Suppressor macrophage (primary cell): Measurements from ENCODE around the gene LOX.

ENCODE experiments used
- DNase-seq, 4 experiments: peaks; one replicate each; pipeline ENCODE4 v3.0.0-alpha.2; 2020 to 2022
- total RNA-seq, 17 experiments: gene quantifications; one replicate each; lab custom pipeline; 2026; ENCODE audit warnings: mixed read lengths in 6 of 17, inconsistent platforms in 3 of 17; lab: John Stamatoyannopoulos, UW

LOX gene
- 0 to 1.8 (median 0) reads per million in 17 experiments for total RNA-seq

- peak in 3 of 4 experiments; percentile 3 to 21 (median 9) for DNase-seq
These were observed at the start of gene LOX for GRCh38 chr5:122078116-122079110. Gene LOX (minus strand): TSS chr5:122078259. CDS start chr5:122077985, 274 bp downstream.

GRCh38 chr5:122126756-122127321 lies 48.8 kb upstream of the LOX start:
- no peak for DNase-seq

- DNase-seq = no peak
These were observed 48.2 kb upstream of the LOX start for GRCh38 chr5:122126177-122126755.

- no peak for DNase-seq
These were observed 46.7 kb upstream of the LOX start for GRCh38 chr5:122124766-122125165.

- DNase-seq = no peak
These were observed 43.7 kb upstream of the LOX start for GRCh38 chr5:122121479-122122465.

GRCh38 chr5:122120957-122121356 lies 42.9 kb upstream of the LOX start:
- peak; percentile 13 to 39 (median 33) for DNase-seq

- no peak for DNase-seq
These were observed 42.4 kb upstream of the LOX start for GRCh38 chr5:122120493-122120892.

- DNase-seq = no peak
These were observed 41.1 kb upstream of the LOX start for GRCh38 chr5:122119205-122119604.

- no peak for DNase-seq
These were observed 40.4 kb upstream of the LOX start for GRCh38 chr5:122118356-122118948.

- no peak for DNase-seq
These were observed 36.4 kb upstream of the LOX start for GRCh38 chr5:122114501-122114900.

- no peak for DNase-seq
These were observed 34.9 kb upstream of the LOX start for GRCh38 chr5:122112733-122113558.

- DNase-seq = no peak
These were observed 34.0 kb upstream of the LOX start for GRCh38 chr5:122112063-122112462.

- no peak for DNase-seq
These were observed 33.4 kb upstream of the LOX start for GRCh38 chr5:122111460-122111859.

GRCh38 chr5:122110987-122111386 lies 32.9 kb upstream of the LOX start:
- DNase-seq = no peak

GRCh38 chr5:122107016-122107415 lies 29.0 kb upstream of the LOX start:
- no peak for DNase-seq

GRCh38 chr5:122105909-122106308 lies 27.9 kb upstream of the LOX start:
- DNase-seq = no peak

- DNase-seq = peak; percentile 1 to 56 (median 53)
These were observed 24.8 kb upstream of the LOX start for GRCh38 chr5:122102825-122103224.

- peak in 3 of 4 experiments; percentile 20 to 62 (median 52) for DNase-seq
These were observed 23.7 kb upstream of the LOX start for GRCh38 chr5:122101636-122102285.

- DNase-seq = peak in 3 of 4 experiments; percentile 3 to 21 (median 12)
These were observed 21.2 kb upstream of the LOX start for GRCh38 chr5:122099060-122099790.
